ENCODE measurements around the gene BICRA. TPM values are rescaled to one million over a fixed set of nuclear protein-coding genes. Genes with fewer than 3 reads are reported as not detected.
"Not testable (repeated sequence)": the region's sequence is repeated elsewhere in the genome, so short reads cannot be mapped to it uniquely, and the experiment has no call there.

BICRA gene
- polyA plus RNA-seq, 6 donors from 2014 or later = 0.37 to 1.5 (median 0.83) TPM; not detected in 1

DNA sequence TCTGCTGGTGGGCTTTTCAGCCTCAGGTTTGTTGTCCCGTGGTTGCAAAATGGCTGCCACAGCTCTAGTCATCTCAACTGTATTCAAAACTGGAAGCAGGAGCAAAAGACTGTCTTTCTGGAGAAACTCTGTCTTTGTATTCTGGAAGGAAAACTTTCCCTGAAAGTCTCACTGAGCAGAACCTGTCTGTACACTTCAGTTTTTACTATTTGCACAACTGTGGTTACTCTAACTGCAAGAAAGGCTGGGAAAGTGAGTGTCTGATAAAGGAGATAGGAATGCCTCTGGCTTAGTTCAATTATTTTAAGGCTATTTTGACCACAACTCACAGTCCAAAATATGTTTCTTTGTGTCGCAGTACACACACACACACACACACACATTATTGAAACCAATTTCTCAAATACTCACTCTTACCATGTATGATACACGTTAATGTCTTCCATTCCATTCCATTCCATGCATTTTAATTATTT lies 54.5 kb downstream of the BICRA start:
- Mint-ChIP-seq H3K9me3 (no peaks in the 10 kb centered on the region), H3K4me1 (peaks cover 17 to 25% (median 22%) of the 10 kb centered on the region in 3 donors), H3K4me3 (no peak overlapping the region), H3K27ac (peak overlapping the region in 1 of 6 donors; percentile 65), H3K27me3 (no peaks in the 10 kb centered on the region), H3K36me3 (no peaks in the 10 kb centered on the region)
- DNase-seq = no peak
- ATAC-seq (ENCODE audit: low read depth in 2 of 2) = no peak

DNA sequence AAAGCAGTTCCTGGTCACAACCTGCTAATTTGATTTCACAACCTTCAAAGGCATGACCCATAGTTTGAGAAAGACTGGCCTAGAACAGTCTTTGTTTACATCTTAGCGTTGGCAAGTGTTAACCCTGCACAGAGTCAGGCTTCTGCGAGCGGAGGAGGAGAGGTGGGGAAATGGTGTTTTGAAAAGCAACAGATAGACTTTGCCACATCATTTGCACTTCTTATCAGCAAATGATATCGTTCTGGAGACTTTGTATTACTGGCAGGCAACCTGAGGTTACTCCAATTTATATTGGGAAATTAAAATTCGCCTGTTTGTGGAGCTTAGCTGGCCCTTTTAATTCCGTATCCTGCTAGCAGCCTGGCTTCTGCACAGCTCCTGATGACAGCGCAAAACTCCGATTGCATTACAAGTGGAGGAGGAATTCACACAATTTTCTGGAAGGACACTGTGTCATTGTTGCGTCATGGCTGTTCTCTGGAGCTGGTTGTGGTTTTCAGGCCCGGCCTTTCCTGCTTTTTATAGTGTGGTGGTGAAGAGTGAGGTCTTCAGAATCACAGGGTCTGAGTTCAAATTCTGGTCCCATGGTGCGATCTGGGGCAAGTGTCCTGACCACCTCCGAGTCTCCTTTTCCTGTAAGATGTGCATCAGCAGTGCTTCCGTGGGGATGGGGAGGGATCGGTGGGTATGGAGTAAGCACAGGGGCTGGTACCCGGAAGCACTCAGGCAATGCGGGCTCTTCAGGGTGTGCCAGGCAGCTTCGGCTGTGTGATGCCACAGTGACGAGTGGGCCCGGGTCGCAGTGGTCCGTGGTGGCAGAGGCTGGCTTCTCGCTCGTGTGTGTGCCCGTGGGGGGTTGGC lies 55.2 kb downstream of the BICRA start:
- peak overlapping the region in 2 of 6 donors; percentile 49 to 65 for H3K27ac Mint-ChIP-seq

DNA sequence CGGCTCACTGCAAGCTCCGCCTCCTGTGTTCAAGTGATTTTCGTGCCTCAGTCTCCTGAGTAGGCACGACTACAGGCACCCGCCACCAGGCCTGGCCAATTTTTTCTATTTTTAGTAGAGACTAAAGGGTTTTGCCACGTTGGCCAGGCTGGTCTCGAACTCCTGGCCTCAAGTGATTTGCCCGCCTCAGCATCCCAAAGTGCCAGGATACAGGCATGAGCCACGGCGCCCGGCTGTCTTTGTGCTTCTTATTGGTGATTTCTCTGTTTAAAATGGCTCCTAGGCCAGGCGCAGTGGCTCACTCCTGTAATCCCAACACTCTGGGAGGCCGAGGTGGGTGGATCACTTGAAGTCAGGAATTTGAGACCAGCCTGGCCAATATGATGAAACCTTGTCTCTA lies 59.6 kb downstream of the BICRA start:
- H3K4me1 Mint-ChIP-seq = peaks cover 3 to 21% (median 19%) of the 10 kb centered on the region in 3 donors
- not testable (repeated sequence) for H3K27ac Mint-ChIP-seq; ATAC-seq (ENCODE audit: low read depth in 2 of 2); H3K4me3 Mint-ChIP-seq; H3K9me3 Mint-ChIP-seq; DNase-seq; H3K27me3 Mint-ChIP-seq
- H3K36me3 Mint-ChIP-seq = peaks cover 0 to 18% of the 10 kb centered on the region in 2 donors

More for the DNA sequence above, 55.2 kb downstream of the BICRA start:
- Mint-ChIP-seq H3K27me3 (no peaks in the 10 kb centered on the region), H3K36me3 (no peaks in the 10 kb centered on the region), H3K4me3 (no peak overlapping the region), H3K4me1 (peaks cover 17 to 25% (median 22%) of the 10 kb centered on the region in 3 donors), H3K9me3 (no peaks in the 10 kb centered on the region)
- no peak for DNase-seq
- ATAC-seq (ENCODE audit: low read depth in 2 of 2) = no peak

DNA sequence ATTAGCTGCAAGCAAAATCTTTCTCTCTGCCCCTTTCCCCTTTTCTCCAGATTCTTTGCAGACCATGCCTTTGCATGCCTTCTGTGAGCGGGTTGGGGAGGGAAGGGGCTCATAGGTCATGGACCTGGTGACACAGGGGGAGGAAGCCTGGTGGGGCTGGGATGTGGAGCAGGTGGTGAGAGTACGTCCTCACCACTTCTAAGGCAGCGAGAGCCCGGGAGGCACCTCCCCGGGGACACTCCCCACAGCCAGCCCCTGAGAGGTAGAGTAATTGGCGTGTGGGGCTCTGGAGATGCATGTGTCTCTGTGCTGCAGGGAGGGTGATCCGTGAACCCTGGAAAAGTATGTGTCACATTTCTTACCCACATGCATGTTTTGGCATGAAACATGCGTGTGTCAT lies 61.8 kb downstream of the BICRA start:
- Mint-ChIP-seq H3K27ac (peak overlapping the region in 1 of 6 donors; percentile 41), H3K27me3 (no peaks in the 10 kb centered on the region), H3K4me1 (peaks cover under 1 to 23% (median 21%) of the 10 kb centered on the region in 3 donors), H3K9me3 (no peaks in the 10 kb centered on the region), H3K4me3 (no peak overlapping the region), H3K36me3 (peaks cover 4 to 36% of the 10 kb centered on the region in 2 donors)
- ATAC-seq (ENCODE audit: low read depth in 2 of 2) (no peak), DNase-seq (no peak)

DNA sequence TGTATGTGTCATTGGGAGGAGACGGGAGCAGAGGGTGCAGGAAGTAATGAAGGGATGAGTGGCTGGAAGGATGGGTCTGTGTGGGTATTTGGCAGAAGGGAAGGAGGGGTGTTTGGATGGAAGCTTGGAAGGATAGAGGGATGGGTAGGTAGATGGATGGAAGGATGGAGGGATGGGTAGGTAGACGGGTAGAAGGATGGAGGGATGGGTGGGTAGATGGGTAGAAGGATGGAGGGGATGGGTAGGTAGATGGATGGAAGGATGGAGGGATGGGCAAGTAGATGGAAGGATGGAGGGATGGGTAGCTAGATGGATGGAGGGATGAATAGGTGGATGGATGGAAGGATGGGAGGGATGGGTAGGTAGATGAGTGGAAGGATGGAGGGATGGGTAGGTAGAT lies 62.6 kb downstream of the BICRA start:
- Mint-ChIP-seq H3K27me3 (no peaks in the 10 kb centered on the region), H3K36me3 (peaks cover 4 to 36% of the 10 kb centered on the region in 2 donors), H3K27ac (peak overlapping the region in 1 of 6 donors; percentile 83), H3K4me1 (peaks cover 0 to 23% (median 21%) of the 10 kb centered on the region in 3 donors), H3K4me3 (no peak overlapping the region), H3K9me3 (no peaks in the 10 kb centered on the region)
- DNase-seq (no peak), ATAC-seq (ENCODE audit: low read depth in 2 of 2) (no peak)

DNA sequence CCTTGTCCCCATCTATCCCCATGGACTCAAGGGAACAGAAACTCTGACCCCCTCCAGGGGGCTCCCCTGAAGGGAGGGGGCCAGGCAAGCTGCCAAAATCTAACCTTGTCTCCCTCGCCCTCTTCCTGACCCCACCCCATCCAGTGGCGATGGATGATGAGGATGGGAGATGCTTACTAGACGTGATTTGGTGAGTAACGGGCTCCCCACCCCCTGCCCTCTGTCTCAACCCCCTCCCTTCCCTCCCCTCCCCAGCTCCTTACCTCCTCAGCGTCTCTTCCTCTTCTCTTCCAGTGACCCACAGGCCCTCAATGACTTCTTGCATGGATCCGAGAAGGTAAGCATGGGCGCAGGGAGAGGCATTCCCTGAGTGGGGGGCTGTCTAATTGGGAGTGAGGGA lies 64.5 kb downstream of the BICRA start:
- no peak for ATAC-seq (ENCODE audit: low read depth in 2 of 2)

DNA sequence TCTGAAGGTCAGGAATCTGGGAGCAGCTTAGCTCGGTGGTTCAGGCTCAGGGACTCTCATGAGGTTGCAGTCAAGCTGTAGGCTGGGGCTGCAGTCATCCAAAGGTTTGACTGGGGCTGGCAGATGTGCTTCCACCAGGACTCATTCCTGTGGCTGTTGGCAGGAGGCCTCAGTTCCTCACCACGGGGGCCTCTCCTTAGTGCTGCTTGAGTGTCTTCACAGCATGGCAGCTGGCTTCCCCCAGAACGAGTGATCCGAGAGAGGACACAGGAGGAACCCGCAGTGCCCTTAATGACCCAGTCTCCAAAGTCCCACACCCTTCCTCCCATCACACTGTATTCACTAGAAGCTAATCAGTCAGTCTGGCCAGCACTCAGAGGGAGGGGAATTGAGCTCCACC lies 65.6 kb downstream of the BICRA start:
- ATAC-seq (ENCODE audit: low read depth in 2 of 2) = no peak

More for the DNA sequence above, 64.5 kb downstream of the BICRA start:
- Mint-ChIP-seq H3K27ac (peak overlapping the region in 2 of 6 donors; percentile 48 to 59), H3K27me3 (no peaks in the 10 kb centered on the region), H3K4me1 (peaks cover 0 to 19% (median 14%) of the 10 kb centered on the region in 3 donors), H3K4me3 (no peak overlapping the region), H3K9me3 (no peaks in the 10 kb centered on the region), H3K36me3 (peaks cover 9 to 36% of the 10 kb centered on the region in 2 donors)
- DNase-seq = no peak

DNA sequence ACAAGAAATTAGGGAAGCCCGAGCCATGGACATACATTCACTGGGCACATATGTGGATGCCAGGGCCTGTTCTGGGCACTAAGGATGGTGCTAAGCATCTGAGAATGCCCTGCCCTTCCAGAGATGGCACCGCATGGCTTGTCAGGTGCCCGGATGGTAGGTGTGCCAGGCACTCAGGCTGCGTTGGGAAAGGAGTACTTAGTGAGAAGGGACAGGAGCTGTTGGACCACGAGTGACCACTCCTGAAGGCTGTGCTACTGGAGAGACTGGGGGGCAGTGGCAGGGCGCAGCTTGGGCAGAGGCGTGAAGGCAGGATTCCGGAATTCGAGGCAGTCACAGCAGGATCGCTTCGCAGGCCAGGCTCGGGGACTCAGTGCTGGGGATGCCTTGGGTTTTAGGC lies 66.3 kb downstream of the BICRA start:
- Mint-ChIP-seq H3K9me3 (no peaks in the 10 kb centered on the region), H3K4me3 (no peak overlapping the region), H3K27ac (peak overlapping the region in 1 of 6 donors; percentile 39), H3K27me3 (no peaks in the 10 kb centered on the region), H3K4me1 (peaks cover 0 to 16% (median 14%) of the 10 kb centered on the region in 3 donors), H3K36me3 (peaks cover 9 to 33% of the 10 kb centered on the region in 2 donors)
- no peak for DNase-seq
- no peak for ATAC-seq (ENCODE audit: low read depth in 2 of 2)

More for the DNA sequence above, 65.6 kb downstream of the BICRA start:
- no peaks in the 10 kb centered on the region for H3K9me3 Mint-ChIP-seq
- H3K4me1 Mint-ChIP-seq = peaks cover 0 to 19% (median 14%) of the 10 kb centered on the region in 3 donors
- H3K4me3 Mint-ChIP-seq = no peak overlapping the region
- no peak for DNase-seq
- H3K36me3 Mint-ChIP-seq = peaks cover 9 to 36% of the 10 kb centered on the region in 2 donors
- peak overlapping the region in 1 of 6 donors; percentile 32 for H3K27ac Mint-ChIP-seq
- H3K27me3 Mint-ChIP-seq = no peaks in the 10 kb centered on the region

DNA sequence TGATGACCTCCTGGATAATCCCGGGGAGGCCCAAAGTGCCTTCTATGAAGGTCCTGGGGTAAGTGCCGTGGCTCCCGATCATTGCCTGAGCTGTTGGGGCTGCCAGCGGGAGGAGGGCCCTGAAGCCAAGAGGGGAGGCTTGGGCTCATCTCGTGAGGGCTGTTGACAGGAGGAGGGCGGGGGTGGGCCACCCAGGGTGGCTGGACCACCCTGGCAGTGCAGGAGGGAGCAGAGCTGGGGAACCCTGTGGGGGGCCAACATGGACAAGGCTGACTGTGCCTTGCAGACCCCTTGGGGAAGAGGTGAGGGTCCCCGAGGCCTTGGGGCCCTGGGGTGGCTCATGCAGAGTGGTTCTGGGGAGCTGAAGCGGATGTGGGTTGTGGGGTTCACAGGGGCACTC lies 66.9 kb downstream of the BICRA start:
- Mint-ChIP-seq H3K4me1 (peaks cover 0 to 12% (median 9%) of the 10 kb centered on the region in 3 donors), H3K36me3 (peaks cover 9 to 29% of the 10 kb centered on the region in 2 donors), H3K4me3 (no peak overlapping the region), H3K9me3 (no peaks in the 10 kb centered on the region), H3K27me3 (no peaks in the 10 kb centered on the region), H3K27ac (no peak overlapping the region)
- ATAC-seq (ENCODE audit: low read depth in 2 of 2) (no peak), DNase-seq (no peak)

DNA sequence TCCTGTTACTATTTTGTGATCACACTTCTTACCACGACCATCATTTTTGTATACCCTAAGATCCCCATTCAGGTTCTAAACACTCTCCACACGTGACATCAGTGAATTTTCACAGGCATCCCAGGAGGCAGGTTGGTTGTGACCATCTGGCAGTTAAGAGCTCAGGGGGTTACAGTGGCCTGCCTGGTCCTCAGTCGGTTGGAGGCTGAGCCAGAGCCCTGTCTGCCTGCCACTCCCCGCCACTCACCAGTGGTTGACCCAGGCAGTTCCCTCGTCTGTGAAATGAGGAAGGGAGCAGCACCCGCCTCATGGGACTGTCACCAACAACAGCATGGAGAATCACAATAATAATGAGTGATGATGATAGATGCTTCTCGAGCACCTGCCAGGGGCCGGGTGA lies 67.9 kb downstream of the BICRA start:
- DNase-seq (no peak), ATAC-seq (ENCODE audit: low read depth in 2 of 2) (no peak)
- H3K4me1 Mint-ChIP-seq = peaks cover 0 to 8% (median under 1%) of the 10 kb centered on the region in 3 donors
- H3K4me3 Mint-ChIP-seq = no peak overlapping the region
- no peaks in the 10 kb centered on the region for H3K27me3 Mint-ChIP-seq
- H3K36me3 Mint-ChIP-seq = peaks cover 9 to 23% of the 10 kb centered on the region in 2 donors
- peak overlapping the region in 2 of 6 donors; percentile 30 to 61 for H3K27ac Mint-ChIP-seq
- H3K9me3 Mint-ChIP-seq = peaks cover 0 to 2% (median 0%) of the 10 kb centered on the region in 7 donors

DNA sequence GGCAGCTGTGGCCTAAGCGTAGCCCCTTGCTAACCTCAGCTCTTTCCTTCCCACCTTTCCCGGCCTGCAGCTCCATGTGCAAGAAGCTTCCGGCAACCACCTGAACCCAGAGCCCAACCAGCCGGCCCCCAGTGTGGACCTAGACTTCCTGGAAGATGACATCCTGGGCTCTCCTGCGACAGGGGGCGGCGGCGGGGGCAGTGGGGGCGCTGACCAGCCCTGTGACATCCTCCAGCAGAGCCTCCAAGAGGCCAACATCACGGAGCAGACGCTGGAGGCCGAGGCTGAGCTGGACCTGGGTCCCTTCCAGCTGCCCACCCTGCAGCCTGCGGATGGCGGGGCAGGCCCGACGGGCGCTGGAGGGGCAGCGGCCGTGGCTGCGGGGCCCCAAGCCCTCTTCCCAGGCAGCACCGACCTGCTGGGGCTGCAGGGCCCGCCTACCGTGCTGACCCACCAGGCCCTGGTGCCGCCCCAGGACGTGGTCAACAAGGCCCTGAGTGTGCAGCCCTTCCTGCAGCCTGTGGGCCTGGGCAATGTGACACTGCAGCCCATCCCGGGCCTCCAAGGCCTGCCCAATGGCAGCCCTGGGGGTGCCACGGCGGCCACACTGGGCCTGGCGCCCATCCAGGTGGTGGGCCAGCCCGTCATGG lies 70.4 kb downstream of the BICRA start:
- H3K36me3 Mint-ChIP-seq = peaks cover 5 to 19% of the 10 kb centered on the region in 2 donors
- H3K4me3 Mint-ChIP-seq = no peak overlapping the region
- no peak overlapping the region for H3K27ac Mint-ChIP-seq
- no peak for ATAC-seq (ENCODE audit: low read depth in 2 of 2)
- H3K27me3 Mint-ChIP-seq = no peaks in the 10 kb centered on the region
- peaks cover 0 to 2% (median 0%) of the 10 kb centered on the region in 7 donors for H3K9me3 Mint-ChIP-seq
- peaks cover 0 to 11% (median 2%) of the 10 kb centered on the region in 3 donors for H3K4me1 Mint-ChIP-seq
- DNase-seq = no peak

DNA sequence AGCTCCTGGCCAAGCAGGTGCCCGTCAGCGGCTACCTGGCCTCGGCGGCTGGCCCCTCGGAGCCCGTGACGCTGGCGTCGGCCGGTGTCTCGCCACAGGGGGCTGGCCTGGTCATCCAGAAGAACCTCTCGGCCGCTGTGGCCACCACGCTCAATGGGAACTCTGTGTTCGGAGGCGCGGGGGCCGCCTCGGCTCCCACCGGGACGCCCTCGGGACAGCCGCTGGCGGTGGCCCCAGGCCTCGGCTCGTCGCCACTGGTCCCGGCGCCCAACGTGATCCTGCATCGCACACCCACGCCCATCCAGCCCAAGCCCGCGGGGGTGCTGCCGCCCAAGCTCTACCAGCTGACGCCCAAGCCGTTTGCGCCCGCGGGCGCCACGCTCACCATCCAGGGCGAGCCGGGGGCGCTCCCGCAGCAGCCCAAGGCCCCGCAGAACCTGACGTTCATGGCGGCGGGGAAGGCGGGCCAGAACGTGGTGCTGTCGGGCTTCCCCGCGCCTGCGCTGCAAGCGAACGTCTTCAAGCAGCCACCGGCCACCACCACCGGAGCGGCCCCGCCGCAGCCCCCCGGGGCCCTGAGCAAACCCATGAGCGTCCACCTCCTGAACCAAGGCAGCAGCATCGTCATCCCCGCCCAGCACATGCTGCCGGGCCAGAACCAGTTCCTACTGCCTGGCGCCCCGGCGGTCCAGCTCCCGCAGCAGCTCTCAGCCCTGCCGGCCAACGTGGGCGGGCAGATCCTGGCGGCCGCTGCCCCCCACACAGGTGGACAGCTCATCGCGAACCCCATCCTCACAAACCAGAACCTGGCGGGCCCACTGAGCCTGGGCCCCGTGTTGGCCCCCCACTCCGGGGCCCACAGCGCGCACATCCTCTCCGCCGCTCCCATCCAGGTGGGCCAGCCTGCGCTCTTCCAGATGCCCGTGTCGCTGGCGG lies 71.3 kb downstream of the BICRA start:
- DNase-seq = no peak
- ATAC-seq (ENCODE audit: low read depth in 2 of 2) = no peak
- Mint-ChIP-seq H3K27me3 (no peaks in the 10 kb centered on the region), H3K9me3 (peaks cover 0 to 2% (median 0%) of the 10 kb centered on the region in 7 donors), H3K4me1 (peaks cover 2 to 9% (median 5%) of the 10 kb centered on the region in 3 donors), H3K4me3 (no peak overlapping the region), H3K36me3 (peaks cover 5 to 12% of the 10 kb centered on the region in 2 donors), H3K27ac (peak overlapping the region in 1 of 6 donors; percentile 24)

Data from naive B cell (primary cell).